NCI-H2081 (cell line): ENCODE data around the gene COX19.
"Not testable (repeated sequence)": the region's sequence is repeated elsewhere in the genome, so short reads cannot be mapped to it uniquely, and the experiment has no call there.

ENCODE experiments used
- DNase-seq, 2 experiments: peaks; one replicate each; lab custom pipeline; 2025; lab: John Stamatoyannopoulos, UW

Gene COX19

DNA sequence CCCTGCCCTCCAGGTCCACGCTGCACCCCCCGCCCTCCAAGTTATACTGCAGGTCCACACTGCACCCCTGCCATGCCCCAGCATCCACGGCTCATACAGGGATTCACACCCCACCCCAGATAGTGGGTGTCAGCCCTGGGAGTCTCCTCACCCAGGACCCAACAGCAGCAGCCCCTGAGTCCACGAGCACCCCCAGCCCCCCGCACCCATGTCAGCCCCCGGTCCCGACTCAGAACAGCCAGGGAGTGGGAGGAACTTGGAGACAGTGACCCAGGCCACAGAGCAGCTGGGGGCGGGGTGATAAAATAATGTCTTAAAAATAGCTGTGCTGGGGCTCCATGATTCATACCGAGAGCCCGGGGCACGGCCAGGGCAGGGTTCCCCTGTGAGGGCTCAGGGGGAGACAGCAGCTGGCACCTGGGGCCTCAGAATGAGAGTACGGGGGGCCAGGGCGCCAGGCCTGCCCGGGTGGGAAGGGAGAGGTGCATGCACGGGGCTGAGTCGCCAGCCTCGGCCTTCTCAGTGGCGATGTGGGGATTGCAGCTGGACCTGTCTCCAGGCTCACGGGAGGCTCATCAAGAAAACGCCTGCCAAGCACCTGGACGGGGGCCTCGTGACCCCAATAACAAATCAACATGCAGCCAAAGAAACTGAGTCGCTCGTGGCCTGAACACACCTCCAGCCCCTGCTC, 50.7 kb downstream of the COX19 start:
- DNase-seq: no peak

DNA sequence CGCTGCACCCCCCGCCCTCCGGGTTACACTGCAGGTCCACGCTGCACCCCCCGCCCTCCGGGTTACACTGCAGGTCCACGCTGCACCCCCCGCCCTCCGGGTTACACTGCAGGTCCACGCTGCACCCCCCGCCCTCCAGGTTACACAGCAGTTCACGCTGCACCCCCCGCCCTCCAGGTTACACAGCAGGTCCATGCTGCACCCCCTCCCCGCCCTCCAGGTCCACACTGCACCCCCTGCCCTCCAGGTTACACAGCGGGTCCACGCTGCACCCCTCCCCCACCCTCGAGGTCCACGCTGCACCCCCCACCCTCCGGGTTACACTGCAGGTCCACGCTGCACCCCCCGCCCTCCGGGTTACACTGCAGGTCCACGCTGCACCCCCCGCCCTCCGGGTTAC, 51.3 kb downstream of the COX19 start:
- not testable (repeated sequence) for DNase-seq

GRCh38 chr7:923108-924041, 52.0 kb downstream of the COX19 start:
- peak; percentile 12 to 36 for DNase-seq

- no peak for DNase-seq
Observed at GRCh38 chr7:922334-923107, 52.8 kb downstream of the COX19 start.

- no peak for DNase-seq
Observed at GRCh38 chr7:921581-922333, 53.6 kb downstream of the COX19 start.

DNA sequence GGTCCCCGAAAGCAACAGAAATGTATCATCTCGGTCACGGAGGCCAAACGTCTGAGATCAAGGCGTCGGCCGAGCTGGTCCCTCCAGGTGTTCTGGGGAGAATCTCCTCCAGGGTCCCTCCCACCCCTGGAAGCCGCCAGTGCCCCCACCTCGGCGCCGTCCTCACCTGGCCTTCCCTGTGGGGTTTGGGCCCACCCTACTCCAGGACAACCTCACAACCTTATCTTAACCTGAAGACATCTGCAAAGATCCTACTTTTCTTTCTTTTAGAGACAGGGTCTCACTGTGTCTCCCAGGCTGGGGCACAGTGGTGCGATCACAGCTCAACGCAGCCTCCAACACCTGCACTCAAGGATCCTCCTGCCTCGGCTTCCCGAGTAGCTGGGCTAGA, 54.3 kb downstream of the COX19 start:
- no peak for DNase-seq

- peak in 1 of 2 experiments; percentile 13 for DNase-seq
Observed at GRCh38 chr7:920351-921070, 54.8 kb downstream of the COX19 start.

DNA sequence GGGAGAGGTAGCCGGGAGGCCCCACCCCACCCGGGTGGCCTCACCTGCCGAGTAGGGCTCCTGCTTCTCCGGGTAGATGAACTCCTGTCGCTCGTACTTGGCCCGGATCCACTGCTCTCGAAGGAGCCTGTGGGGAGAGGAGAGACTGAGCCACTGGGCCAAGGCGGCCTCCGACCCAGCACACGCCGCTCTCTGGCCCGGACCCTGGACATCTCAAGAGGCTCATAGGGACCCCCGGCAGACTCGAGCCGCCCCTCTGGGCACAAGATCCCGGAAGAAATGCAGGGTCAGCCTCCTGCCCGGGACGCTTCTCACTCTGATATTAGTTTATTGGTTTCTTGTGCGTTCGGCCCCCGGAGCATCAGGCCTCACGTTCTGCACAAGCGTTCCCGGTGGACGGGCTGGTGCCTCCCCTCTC, 55.4 kb downstream of the COX19 start:
- DNase-seq: no peak

DNA sequence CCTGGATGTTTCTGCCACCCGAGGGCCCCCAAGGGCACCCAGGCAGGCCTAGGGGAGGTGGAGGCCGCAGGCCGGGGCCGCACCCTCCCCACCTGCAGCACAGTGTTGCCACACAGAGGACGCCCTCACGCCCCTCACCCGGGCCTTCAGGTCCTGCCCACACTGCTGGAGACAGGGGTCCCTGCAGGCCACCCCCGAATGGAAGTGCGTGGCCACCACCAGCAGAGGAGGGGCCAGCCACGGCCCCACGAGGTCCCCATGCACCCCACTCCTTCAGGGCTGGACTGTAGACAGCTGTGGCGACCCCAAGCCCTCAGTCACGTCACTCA, 56.3 kb downstream of the COX19 start:
- DNase-seq: no peak

DNA sequence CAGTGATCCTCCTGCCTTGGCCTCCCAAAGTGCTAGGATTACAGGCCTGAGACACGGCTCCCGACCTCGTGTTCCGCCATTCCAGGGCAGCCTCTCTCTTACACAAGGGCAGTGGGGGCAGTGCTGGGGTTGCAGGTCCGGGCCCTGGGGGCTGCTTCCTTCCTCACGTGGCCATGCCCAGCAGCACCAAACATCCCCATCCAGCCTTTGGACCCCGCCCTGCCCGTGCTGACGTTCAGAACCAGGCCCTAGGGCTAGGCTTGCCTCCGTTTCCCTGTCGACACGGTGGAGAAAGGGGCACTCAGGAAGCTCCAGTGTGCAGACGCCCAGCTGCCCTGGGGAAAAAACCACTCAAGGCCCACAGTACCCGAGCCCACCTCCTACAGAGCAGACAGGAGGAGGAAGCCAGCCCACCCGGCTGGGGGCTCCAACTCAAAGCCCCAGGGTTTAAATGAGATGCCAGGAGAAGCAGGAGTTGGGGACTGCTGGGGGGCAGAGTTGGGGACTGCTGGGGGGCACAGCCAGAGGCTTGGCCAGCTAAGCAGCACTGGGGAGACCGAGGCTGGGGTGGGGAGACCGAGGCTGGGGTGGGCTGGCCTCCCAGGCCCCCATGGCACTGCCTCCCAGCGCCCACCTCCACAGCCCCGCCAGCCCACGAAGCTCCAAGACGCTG, 56.8 kb downstream of the COX19 start:
- no peak for DNase-seq

DNA sequence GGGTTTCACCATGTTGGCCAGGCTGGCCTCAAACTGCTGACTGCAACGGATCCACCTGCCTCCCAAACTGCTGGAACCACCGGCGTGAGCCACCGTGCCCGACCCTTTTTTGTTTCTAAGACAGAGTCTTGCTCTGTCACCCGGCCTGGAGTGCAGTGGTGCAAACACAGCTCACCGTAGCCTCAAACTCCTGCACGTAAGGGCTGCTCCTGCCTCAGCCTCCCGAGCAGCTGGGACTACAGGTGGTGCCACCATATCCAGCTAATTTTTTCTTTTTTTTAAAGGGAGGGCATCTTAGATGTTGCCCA, 57.3 kb downstream of the COX19 start:
- DNase-seq: no peak

GRCh38 chr7:917255-918117, 57.9 kb downstream of the COX19 start:
- DNase-seq: no peak

DNA sequence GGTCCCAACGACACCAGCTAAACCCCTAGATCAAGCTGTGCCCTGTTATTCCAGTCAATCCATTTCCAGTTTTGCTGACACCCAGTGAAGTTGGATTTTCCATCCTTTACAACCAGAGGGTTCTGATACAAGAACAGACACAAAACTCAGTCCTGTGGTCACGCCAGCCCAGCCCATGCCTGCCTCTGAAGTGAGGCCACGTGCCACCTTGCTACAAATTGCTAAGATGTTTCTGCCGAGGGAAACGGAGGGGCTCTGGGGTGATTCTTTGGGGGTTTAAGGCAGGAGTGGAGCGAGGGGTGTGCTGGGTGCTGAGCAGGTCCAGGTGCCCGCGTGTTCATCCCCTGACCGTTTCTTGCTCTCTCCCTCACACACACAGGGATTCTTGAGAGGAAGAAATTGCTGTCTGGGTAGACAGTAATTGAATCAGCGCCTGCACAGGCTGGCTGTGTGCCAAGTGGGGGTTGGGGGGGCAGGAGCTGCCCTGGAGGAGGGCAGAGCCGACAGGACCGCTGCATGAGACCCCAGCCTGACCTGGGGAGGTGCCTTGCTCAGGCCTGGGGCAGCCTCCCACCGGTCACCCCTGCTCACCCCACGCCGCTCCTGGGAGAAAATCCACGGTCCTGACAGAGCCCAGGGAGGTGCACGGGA, 58.9 kb downstream of the COX19 start:
- DNase-seq: peak in 1 of 2 experiments; percentile 17
